ENCODE results near the gene DACH1.

DACH1 gene

DNA sequence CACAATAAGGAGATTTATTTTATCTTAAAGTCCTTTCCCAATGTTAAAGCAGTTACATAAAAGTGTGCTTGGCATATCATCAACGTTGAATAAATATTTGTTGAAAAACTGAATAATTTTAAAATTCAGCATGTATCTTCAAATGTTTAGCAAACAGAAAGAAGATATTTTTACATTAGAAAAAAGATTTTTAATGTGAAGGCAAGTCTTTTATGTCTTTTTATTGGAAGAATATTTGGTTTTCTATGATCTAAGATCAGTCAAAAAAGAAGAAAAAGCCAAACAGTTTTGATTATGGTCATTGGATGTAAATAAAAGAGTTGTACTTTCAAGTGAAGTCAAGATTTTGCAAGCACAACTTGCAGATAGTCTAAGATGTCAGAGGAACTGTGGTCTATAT is 397.4 kb downstream of the DACH1 start:
- no peak for DNase-seq

DNA sequence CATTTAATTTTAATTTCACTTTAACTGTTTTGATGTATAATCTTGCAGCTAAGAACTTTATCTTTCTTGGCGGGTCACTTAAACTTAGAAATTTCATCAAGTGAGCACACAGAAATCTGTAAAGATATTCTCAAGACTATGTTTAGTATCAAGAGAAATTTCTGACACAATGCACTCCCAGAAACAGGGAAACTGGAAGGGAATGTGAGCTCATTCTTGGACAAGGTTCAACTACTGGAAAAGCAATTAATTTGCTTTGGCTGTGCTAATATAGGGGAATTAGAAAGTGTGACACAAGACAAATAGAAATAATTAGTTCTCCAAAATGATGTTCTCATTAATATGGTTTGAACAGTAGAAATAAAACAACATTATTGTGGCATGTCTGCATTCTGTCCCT is 402.3 kb downstream of the DACH1 start:
- DNase-seq, result no peak

DNA sequence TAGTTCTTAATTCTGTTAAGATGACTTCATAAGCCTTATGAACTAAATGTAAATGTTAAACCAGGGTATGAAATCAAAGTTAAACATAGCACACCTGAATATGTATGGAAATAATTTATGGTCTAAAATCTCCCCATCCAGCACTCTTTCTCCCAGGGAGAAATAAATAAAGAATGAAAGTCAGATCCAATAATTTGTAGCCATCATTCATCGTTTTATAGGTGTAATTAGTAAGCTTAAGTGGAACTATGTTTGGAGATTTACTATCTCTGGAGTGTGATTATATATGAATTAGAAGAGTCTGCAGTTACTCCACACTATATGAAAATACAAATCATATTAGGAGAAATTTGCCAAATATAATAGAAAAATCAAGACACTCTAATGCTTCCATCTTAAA is 405.1 kb downstream of the DACH1 start:
- no peak for DNase-seq

DNA sequence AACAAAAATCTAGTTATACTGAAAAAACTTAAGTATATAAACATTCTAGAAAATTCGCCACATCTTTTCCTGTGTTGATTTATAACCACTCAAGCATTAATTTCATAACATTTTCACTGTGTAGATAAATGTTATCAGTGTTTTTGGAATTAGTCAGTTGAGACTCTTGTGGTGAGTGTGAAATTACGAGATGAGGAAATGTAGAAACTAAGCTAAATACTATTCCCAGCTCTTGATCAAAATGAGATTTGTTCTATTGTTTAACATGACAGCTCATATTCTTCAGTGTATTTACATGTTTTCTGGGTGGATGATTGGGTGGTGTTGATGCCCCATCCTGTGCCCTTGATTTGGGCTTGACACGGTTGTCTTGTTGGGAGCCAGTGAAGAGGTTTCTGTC is 406.8 kb downstream of the DACH1 start:
- no peak for DNase-seq

DNA sequence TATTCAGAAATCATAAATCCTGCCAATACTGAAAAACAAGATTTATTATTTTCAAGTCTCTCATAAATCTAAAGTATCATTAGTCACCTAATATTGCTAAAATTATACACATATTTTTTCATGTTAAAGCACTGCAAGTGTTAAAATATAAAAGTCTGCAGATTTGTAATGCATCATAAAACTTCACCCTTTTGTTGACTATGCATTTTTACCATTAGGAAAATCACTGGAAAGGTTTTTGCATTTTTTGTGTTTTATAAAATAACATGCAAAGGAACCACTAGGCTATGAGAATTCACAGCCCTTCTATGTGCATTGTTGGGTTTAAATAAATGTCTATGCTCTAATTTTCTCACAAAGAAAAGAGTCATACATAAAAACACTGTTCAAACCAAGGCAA is 407.3 kb downstream of the DACH1 start:
- DNase-seq, result no peak

DNA sequence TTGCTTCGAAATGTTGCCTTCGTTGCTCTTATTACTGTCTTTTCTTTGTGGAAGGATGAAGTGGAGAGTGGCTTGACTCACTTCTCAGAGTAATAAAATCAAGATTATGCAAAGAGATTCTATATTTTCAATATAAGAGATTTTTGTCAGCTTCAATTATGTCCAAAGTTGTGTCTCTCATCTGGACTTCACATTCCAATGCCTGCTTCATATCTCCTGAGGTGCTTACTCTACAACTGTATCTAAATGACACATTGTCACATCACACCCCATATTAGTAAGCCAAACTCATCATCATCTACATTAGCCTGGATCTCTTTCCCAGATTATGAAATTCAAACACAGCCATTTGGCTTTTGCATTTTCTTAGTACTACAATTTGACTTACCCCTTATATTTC is 409.4 kb downstream of the DACH1 start:
- no peak for DNase-seq

DNA sequence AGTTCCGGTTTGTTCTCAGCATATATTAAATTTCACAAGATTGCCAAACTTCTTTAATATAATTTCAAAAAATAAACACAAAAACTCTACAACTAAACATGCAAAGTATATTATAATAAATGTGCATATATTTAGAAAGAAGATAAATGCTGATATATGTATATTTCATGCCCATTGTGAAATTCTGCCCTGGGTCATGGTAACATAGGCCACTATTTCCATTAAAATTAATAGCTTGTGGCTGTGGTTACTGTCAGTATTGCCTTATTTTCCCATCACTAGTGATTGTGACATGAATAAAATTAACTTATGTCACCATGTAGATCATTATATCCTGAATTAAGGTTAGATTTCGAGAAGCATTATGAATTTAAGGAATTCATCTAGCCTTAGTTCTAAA is 410.9 kb downstream of the DACH1 start:
- no peak for DNase-seq

GRCh38 chr13:71454509-71454908 is 412.5 kb downstream of the DACH1 start:
- no peak for DNase-seq

GRCh38 chr13:71448080-71448630 is 418.8 kb downstream of the DACH1 start:
- DNase-seq, result no peak

DNA sequence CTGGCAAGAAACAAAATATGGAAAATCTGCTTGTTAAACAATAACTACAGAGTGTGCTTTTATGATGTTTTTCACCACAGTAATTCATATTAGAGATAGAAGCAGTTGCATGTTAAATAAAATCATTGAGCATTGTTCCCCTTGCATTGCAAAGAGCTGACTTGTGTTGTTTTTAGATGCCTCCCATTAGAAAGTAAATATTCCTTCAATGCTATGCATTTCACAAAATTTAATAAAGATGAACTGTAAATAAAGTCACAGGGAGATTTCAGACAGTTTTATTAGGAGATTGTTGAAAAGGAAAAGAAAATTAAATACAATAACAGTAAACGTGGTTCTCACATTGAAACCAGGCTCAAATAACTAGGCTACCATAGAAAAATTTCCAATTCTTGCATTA is 429.3 kb downstream of the DACH1 start:
- DNase-seq, result no peak

DNA sequence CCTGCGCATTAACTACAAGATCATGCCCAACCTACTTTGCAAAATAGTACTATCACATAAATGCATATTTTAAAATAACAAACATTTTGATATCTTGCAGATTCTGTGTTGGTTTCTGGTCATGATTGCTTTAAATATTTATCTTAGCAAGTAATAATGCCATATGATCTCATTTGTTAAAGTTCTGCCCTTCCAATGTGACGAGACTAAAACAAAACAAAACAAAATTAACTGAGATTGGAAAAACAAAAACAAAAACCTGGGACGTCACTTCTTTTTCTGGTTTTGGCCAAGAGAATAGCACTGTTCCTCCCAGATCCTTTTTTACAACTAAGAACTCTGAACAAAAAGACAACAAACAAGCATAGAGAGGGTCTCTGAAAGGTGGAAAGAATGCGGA is 436.3 kb downstream of the DACH1 start:
- no peak for DNase-seq

- no peak for DNase-seq
Measured at GRCh38 chr13:71417205-71417604, 449.8 kb downstream of the DACH1 start.

GRCh38 chr13:71412231-71412630 is 454.8 kb downstream of the DACH1 start:
- DNase-seq, result no peak

- DNase-seq, result no peak
Measured at GRCh38 chr13:71408416-71408815, 458.6 kb downstream of the DACH1 start.

DNA sequence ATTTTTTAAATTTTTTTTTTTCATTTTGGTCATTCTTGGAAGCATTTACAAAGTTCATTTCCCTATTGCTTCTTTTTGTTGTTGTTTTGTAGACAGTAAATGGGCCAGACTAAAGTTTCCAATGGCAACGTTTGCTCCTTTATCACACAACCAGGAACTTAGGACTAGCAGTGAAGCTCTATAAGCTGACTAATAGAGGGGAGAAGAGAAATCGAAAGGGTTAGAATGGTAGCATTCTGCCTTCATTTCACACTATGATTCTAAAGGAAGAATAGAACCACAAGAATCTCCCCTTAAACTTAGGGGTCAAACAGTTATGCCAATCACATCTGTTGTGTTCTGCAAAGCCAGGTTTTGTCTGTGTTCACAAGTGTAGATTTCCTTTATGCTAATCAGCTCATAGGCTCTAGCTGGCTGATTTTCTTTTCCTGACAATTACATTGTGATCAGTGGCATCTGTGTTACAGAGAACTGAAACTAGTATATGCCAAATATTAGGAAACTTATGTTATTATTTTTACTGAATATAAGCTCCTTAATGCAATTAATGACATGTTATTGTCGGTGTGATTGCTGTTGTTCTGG is 467.3 kb downstream of the DACH1 start:
- no peak for DNase-seq

GRCh38 chr13:71396149-71396548 is 470.9 kb downstream of the DACH1 start:
- DNase-seq, result no peak

GRCh38 chr13:71395053-71395452 is 472.0 kb downstream of the DACH1 start:
- no peak for DNase-seq

- no peak for DNase-seq
Measured at GRCh38 chr13:71394176-71394575, 472.8 kb downstream of the DACH1 start.

All from NCI-H510A treated with DMSO at 0.1 percent for 48 hours (cell line).